Right forelimb (tissue), 1 donor: Measurements from ENCODE around the gene ATP10D.
A peak's percentile ranks its signal among the peaks of the same experiment; 100 is the strongest.
"Not testable (repeated sequence)": the region's sequence is repeated elsewhere in the genome, so short reads cannot be mapped to it uniquely, and the experiment has no call there.

ENCODE experiments used
- DNase-seq: peaks from one replicate; pipeline ENCODE4 v3.0.0-alpha.2; 2018

ATP10D gene

GRCh38 chr4:47485047-47485692 is at the start of gene ATP10D:
Gene ATP10D, plus strand, starts transcription at chr4:47485275. Its CDS starts 27,266 bp downstream, at chr4:47512541.
- peak; percentile 95 for DNase-seq

GRCh38 chr4:47442980-47443379 is 42.1 kb upstream of the ATP10D start:
- no peak for DNase-seq

DNA sequence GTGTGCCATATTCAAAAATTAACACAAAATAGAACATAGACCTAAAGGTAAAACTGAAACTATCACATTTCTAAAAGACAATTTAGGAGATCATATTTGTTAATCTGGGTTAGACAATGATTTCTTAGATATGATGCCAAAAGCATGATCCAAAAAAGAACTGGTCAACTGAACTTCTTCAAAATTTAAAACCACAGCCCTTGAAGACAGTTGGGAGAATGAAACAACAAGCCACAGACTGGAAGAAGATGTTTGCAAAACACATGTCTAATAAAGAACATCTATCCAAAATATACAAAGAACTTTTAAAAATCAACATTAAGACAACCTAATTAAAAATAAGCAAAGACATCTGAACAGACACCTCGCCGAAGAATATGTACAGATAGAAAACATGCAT is 41.0 kb upstream of the ATP10D start:
- DNase-seq, result no peak

GRCh38 chr4:47451657-47452056 is 33.4 kb upstream of the ATP10D start:
- no peak for DNase-seq

DNA sequence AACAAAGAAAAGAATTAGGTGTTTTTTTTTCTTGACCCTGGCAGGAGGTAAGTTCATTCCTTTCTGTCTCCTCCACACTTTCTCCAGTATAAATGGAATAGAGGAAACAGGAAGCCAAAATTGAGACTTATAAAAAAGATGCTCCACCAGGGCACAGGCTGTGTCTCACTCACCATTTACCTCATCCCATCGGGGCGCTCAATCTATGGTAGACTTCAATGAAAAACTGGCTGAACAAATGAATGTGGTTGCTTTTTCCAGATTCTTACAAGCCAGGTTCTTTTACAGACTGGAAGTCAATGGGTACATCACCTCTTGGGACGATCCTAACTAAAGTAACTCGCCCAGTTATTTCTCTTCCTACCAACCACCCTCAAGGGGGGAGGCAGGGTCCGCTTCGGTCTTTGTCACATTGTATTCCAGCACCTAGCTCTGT is 22.3 kb upstream of the ATP10D start:
- peak; percentile 48 for DNase-seq

GRCh38 chr4:47463235-47463956 is 21.7 kb upstream of the ATP10D start, which contains the start of gene COMMD8:
Gene COMMD8, minus strand, starts transcription at chr4:47463702. Its CDS starts 51 bp downstream, at chr4:47463651.
- peak; percentile 96 for DNase-seq

GRCh38 chr4:47465004-47465403 is 20.1 kb upstream of the ATP10D start:
- no peak for DNase-seq

GRCh38 chr4:47466056-47466785 is 18.9 kb upstream of the ATP10D start:
- no peak for DNase-seq

DNA sequence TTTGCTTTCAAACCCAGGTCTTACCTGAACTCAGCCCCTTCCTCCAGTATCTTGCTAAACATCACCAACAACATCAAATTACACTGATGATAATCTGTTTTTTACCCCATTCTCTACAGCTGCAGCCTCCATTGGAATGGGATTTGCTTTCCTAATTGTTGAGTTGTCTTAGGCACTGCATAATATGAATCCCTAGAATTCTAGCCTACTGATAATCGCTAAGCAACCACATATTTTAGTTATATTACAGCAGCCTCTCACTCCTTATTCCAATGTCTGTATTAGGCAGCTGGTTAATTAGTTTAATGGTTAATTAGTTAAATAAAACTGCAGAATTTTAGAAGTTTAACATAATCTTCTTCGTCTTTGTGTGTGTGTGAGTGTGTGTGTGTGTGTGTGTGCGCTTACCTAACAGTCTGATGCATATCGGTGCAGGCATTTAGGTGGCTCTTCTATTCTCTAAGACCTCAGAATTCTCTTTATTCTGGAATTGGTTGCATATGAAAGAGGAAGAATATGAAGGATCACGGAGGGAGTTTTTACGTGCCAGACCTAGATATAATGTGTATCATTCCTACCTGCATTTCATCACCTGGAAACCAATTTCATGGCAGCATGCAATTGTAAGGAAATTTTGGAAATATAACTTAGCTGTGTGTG is 16.2 kb upstream of the ATP10D start:
- DNase-seq, result no peak

DNA sequence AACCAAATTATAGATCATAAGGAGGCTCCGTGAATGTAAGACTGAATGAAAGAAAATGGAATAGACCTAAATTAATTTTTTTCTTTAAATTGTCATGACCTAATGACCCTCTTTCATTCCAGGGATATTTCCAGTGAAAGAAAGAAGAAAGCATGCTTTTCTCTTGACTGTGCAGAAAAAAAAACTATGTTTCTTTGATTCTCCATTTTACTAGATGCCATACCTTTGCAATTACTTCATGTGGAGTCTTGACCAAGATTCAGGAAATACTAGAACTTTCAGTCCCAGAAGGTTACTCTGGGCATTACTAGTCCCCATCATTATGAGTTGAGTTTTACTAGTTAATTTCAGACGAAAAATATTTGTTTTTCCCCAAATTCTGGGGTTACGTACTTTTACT is 15.1 kb upstream of the ATP10D start:
- DNase-seq, result no peak

GRCh38 chr4:47471064-47471463 is 14.0 kb upstream of the ATP10D start:
- no peak for DNase-seq

DNA sequence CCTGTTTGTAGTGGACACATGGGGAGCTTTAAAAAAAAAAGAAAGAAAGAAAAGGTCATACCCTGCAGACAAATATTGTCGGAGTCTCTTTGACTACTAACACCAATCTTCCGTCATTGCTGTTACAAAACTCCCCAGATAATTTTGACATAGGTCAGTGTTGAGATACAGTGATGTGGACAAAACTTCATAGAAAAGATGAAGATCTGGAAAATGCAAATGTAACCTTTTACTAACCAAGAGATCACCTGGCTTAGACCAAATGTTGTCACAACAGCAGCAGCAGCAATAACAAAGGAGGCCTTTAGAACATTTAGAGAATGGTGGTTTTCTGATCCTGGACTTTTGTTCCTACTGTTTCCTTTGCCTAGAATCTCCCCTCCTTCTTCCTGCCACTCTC is 13.5 kb upstream of the ATP10D start:
- DNase-seq, result no peak

- no peak for DNase-seq
Measured at GRCh38 chr4:47473141-47473750, 11.8 kb upstream of the ATP10D start.

GRCh38 chr4:47474799-47475198 is 10.3 kb upstream of the ATP10D start:
- no peak for DNase-seq

GRCh38 chr4:47475411-47475810 is 9.7 kb upstream of the ATP10D start:
- no peak for DNase-seq

DNA sequence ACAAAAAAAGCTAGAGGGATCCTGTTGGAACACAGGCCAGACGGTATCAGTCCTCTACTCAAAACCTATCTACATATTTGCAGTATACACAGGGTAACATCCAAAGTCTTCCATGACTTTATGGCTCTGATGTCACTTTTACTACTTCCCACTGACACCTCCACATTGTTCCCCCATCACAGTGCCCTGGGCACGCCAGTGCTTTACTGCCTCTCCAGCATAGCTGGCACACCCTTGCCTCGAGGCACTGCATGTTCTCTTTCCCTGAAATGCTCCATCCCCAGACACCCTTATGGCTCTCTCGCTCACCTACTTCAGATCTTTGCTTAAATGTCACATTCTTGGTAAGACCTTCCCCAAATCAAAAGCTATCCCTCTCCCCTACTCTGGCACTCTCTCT is 6.3 kb upstream of the ATP10D start:
- DNase-seq, result no peak

GRCh38 chr4:47482326-47482725 is 2.7 kb upstream of the ATP10D start:
- no peak for DNase-seq

DNA sequence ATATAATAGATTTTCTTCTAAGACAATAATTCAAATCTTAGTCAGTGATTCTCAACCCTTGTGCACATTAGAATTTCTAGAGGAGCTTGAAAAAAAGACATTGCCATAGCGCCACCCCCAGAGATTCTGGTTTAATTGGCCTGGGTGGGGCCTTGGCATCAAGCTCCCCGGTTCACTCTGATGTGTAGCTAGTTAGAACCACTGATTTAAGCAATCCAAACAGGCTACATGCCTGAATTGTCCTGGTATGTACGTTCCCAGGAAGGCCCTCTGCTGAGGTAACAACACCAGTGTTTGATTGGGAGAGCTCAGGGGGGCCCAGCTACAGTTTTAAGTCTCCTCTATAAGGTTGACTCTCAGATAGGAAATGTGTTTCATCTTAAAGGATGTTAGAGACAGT is 1.3 kb upstream of the ATP10D start:
- DNase-seq, result no peak

- DNase-seq, result no peak
Measured at GRCh38 chr4:47484168-47484567, 907 bp upstream of the ATP10D start.

- no peak for DNase-seq
Measured at GRCh38 chr4:47485768-47486167, 693 bp downstream of the ATP10D start.

DNA sequence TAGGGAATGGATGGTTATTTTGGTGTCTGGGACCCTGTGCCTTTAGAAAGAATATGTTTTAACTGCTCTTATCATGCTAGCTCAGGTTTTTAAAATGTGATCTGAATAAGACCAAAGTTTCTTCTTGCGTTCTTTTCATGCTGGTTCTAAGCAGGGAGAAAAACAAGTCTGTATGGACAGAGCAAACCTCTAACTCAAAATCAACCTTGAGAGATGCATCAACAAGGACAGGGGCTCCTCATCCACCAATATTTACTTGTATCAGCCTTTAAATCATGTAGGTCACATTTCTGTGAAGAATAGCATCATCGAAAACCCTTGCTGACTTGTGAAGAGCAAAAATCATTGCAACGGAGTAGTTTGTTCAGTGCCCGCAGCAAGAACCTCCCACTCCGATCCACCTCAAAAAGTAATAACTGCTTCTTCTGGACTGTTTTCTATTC is 1.2 kb downstream of the ATP10D start:
- DNase-seq, result no peak

- DNase-seq, result not testable (repeated sequence)
Measured at GRCh38 chr4:47486727-47487126, 1.7 kb downstream of the ATP10D start.

- no peak for DNase-seq
Measured at GRCh38 chr4:47488706-47489105, 3.6 kb downstream of the ATP10D start.
